Glutamatergic neuron (in vitro differentiated cells): ENCODE data around the gene ZNF487. TPM values are rescaled to one million over a fixed set of nuclear protein-coding genes. Genes with fewer than 3 reads are reported as not detected.

Experiments used
- DNase-seq: peaks from one replicate; pipeline ENCODE4 v3.0.0; 2022
- H3K27ac Mint-ChIP-seq: one replicate; pipeline ENCODE4 v1.8.0; 2020; ENCODE audit warnings: mild to moderate bottlenecking, mixed read lengths, inconsistent platforms; ENCODE audit not compliant: unreplicated experiment
- H3K27me3 Mint-ChIP-seq: one replicate; pipeline ENCODE4 v1.8.0; 2020; ENCODE audit warnings: mild to moderate bottlenecking, moderate library complexity, mixed read lengths, inconsistent platforms; ENCODE audit not compliant: unreplicated experiment
- H3K36me3 Mint-ChIP-seq: one replicate; pipeline ENCODE4 v1.8.0; 2020; ENCODE audit warnings: mild to moderate bottlenecking, mixed read lengths, inconsistent platforms; ENCODE audit not compliant: unreplicated experiment
- H3K4me1 Mint-ChIP-seq: one replicate; pipeline ENCODE4 v1.8.0; 2020; ENCODE audit warnings: mild to moderate bottlenecking, low read depth, mixed read lengths, inconsistent platforms; ENCODE audit not compliant: unreplicated experiment
- H3K4me3 Mint-ChIP-seq: one replicate; pipeline ENCODE4 v1.8.0; 2020; ENCODE audit warnings: mild to moderate bottlenecking, mixed read lengths, inconsistent platforms; ENCODE audit not compliant: unreplicated experiment
- H3K9me3 Mint-ChIP-seq: one replicate; pipeline ENCODE4 v1.8.0; 2020; ENCODE audit warnings: mild to moderate bottlenecking, moderate library complexity, mixed read lengths, inconsistent platforms; ENCODE audit not compliant: unreplicated experiment
- CTCF ChIP-seq: fragments of 200-600 bp; sonication (generic); IDR thresholded peaks from one replicate; pipeline ENCODE4 v1.5.0; 2021; ENCODE audit not compliant: partially characterized antibody, unreplicated experiment
- total RNA-seq: library from RNA; stranded (reverse); fragmentation: NEBNext Ultra II Directional; extraction: Animal tissue kit (Norgen Biotek cat#: 25700); gene quantifications from one replicate; pipeline ENCODE4 v1.2.1, GENCODE V29; 2021; ENCODE audit not compliant: unreplicated experiment

Gene ZNF487
- total RNA-seq, 1 donor from 2014 or later, result 2.1 TPM

GRCh38 chr10:43471146-43471545 is 34.2 kb downstream of the ZNF487 start:
- no peaks in the 10 kb centered on the region for H3K27me3 Mint-ChIP-seq
- DNase-seq, result no peak
- no peak overlapping the region for H3K27ac Mint-ChIP-seq
- TF ChIP-seq CTCF, result no peak
- no peak overlapping the region for H3K4me3 Mint-ChIP-seq
- no peaks in the 10 kb centered on the region for H3K36me3 Mint-ChIP-seq
- H3K9me3 Mint-ChIP-seq, result peaks cover 6% of the 10 kb centered on the region
- no peaks in the 10 kb centered on the region for H3K4me1 Mint-ChIP-seq

- Mint-ChIP-seq H3K27ac (no peak overlapping the region), H3K9me3 (peaks cover 6% of the 10 kb centered on the region), H3K27me3 (no peaks in the 10 kb centered on the region), H3K36me3 (no peaks in the 10 kb centered on the region), H3K4me3 (no peak overlapping the region), H3K4me1 (no peaks in the 10 kb centered on the region)
- DNase-seq, result no peak
- no peak for TF ChIP-seq CTCF
Observed at GRCh38 chr10:43471935-43472720, 35.2 kb downstream of the ZNF487 start.

- Mint-ChIP-seq H3K27ac (no peak overlapping the region), H3K36me3 (peaks cover 12% of the 10 kb centered on the region), H3K9me3 (peaks cover 2% of the 10 kb centered on the region), H3K4me1 (no peaks in the 10 kb centered on the region), H3K27me3 (no peaks in the 10 kb centered on the region), H3K4me3 (no peak overlapping the region)
- no peak for DNase-seq
- no peak for TF ChIP-seq CTCF
Observed at GRCh38 chr10:43479275-43479674, 42.4 kb downstream of the ZNF487 start.

GRCh38 chr10:43482319-43483078 is 45.6 kb downstream of the ZNF487 start:
- no peak for DNase-seq
- H3K9me3 Mint-ChIP-seq, result peaks cover 2% of the 10 kb centered on the region
- no peak overlapping the region for H3K27ac Mint-ChIP-seq
- peaks cover 20% of the 10 kb centered on the region for H3K36me3 Mint-ChIP-seq
- no peaks in the 10 kb centered on the region for H3K4me1 Mint-ChIP-seq
- H3K27me3 Mint-ChIP-seq, result no peaks in the 10 kb centered on the region
- no peak overlapping the region for H3K4me3 Mint-ChIP-seq
- TF ChIP-seq CTCF, result no peak

- no peak for TF ChIP-seq CTCF
- Mint-ChIP-seq H3K4me1 (no peaks in the 10 kb centered on the region), H3K27me3 (no peaks in the 10 kb centered on the region), H3K4me3 (no peak overlapping the region), H3K9me3 (peaks cover 7% of the 10 kb centered on the region), H3K27ac (no peak overlapping the region), H3K36me3 (no peaks in the 10 kb centered on the region)
- no peak for DNase-seq
Observed at GRCh38 chr10:43491855-43492254, 54.9 kb downstream of the ZNF487 start.
